Brain microvascular endothelial cell (primary cell): ENCODE results near the gene ZFPM1.

Experiments used
- DNase-seq: peaks from one replicate; pipeline ENCODE4 v3.0.0-alpha.2; 2020
- H3K27ac ChIP-seq: fragments of 250-450 bp; sonication (Bioruptor Pico); 2 replicates; pipeline ENCODE4 v1.5.1; 2020; ENCODE audit warnings: mild to moderate bottlenecking, moderate library complexity
- H3K27me3 ChIP-seq: fragments of 250-450 bp; sonication (Bioruptor Pico); replicated peaks from 2 replicates; pipeline ENCODE4 v1.5.1; 2020; ENCODE audit warnings: mild to moderate bottlenecking
- H3K36me3 ChIP-seq: fragments of 250-450 bp; sonication (Bioruptor Pico); replicated peaks from 2 replicates; pipeline ENCODE4 v1.5.1; 2020; ENCODE audit warnings: mild to moderate bottlenecking
- H3K4me3 ChIP-seq: 2 replicates; pipeline ENCODE4 v1.5.1; 2011; ENCODE audit warnings: low read depth, mild to moderate bottlenecking, control low read depth, low read length, moderate library complexity
- in situ Hi-C: cut with HindIII; loops from 2 replicates; pipeline ENCODE4 v1.10.0; 2017; ENCODE audit warnings: low sequenced_read_pairs, low pct_ligation_motif_present
- TF ChIP-seq, protein P1 (sequence below): IDR thresholded peaks from 2 replicates; pipeline ENCODE4 v1.5.1; 2011; ENCODE audit warnings: low read depth, mild to moderate bottlenecking, moderate library complexity, low read length, control low read depth, inconsistent platforms; ENCODE audit errors: missing control alignments

Gene ZFPM1

DNA sequence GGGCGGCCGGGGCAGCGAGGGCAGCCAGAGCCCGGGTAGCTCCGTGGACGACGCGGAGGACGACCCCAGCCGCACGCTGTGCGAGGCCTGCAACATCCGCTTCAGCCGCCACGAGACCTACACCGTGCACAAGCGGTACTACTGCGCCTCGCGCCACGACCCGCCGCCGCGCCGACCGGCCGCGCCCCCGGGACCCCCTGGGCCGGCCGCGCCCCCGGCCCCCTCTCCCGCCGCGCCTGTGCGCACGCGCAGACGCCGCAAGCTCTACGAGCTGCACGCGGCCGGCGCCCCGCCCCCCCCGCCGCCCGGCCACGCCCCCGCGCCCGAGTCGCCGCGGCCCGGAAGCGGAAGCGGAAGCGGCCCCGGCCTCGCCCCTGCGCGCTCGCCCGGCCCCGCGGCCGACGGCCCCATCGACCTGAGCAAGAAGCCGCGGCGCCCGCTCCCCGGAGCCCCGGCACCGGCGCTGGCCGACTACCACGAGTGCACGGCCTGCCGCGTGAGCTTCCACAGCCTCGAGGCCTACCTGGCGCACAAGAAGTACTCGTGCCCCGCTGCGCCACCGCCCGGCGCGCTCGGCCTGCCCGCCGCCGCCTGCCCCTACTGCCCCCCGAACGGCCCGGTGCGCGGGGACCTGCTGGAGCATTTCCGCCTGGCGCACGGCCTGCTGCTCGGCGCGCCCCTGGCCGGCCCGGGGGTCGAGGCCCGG is 81.0 kb downstream of the ZFPM1 start:
- peak overlapping the region; percentile 54 for H3K4me3 ChIP-seq
- peaks cover under 1% of the 10 kb centered on the region for H3K27me3 ChIP-seq
- in situ Hi-C loops = loop anchor here (25.0 kb wide), 1 partner anchor 97 kb away; no protein-coding TSS in a partner anchor
- peak overlapping the region; percentile 29 for H3K27ac ChIP-seq
- TF ChIP-seq, protein P1, sequence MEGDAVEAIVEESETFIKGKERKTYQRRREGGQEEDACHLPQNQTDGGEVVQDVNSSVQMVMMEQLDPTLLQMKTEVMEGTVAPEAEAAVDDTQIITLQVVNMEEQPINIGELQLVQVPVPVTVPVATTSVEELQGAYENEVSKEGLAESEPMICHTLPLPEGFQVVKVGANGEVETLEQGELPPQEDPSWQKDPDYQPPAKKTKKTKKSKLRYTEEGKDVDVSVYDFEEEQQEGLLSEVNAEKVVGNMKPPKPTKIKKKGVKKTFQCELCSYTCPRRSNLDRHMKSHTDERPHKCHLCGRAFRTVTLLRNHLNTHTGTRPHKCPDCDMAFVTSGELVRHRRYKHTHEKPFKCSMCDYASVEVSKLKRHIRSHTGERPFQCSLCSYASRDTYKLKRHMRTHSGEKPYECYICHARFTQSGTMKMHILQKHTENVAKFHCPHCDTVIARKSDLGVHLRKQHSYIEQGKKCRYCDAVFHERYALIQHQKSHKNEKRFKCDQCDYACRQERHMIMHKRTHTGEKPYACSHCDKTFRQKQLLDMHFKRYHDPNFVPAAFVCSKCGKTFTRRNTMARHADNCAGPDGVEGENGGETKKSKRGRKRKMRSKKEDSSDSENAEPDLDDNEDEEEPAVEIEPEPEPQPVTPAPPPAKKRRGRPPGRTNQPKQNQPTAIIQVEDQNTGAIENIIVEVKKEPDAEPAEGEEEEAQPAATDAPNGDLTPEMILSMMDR = no peak
- no peaks in the 10 kb centered on the region for H3K36me3 ChIP-seq
- peak; percentile 29 for DNase-seq

DNA sequence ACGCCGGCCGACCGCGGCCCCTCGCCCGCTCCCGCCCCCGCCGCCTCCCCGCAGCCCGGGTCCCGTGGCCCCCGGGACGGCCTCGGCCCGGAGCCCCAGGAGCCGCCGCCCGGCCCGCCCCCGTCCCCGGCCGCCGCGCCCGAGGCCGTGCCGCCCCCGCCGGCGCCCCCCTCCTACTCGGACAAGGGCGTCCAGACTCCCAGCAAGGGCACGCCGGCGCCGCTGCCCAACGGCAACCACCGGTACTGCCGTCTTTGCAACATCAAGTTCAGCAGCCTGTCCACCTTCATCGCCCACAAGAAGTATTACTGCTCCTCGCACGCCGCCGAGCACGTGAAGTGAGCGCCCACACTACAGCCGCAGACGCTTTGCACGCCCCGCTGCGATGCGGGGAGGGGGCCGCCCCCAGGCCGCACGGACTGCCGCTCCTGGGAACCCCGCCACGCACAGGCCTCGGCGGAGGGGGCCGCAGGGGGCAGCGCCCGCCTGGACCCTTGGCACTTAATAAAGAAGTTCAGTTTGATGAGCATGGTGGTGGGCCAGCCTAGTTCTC is 81.6 kb downstream of the ZFPM1 start:
- in situ Hi-C loops = loop anchor here (25.0 kb wide), 1 partner anchor 97 kb away; no protein-coding TSS in a partner anchor
- TF ChIP-seq, protein P1 = peak; percentile 19
- H3K27me3 ChIP-seq = peaks cover 7% of the 10 kb centered on the region

DNA sequence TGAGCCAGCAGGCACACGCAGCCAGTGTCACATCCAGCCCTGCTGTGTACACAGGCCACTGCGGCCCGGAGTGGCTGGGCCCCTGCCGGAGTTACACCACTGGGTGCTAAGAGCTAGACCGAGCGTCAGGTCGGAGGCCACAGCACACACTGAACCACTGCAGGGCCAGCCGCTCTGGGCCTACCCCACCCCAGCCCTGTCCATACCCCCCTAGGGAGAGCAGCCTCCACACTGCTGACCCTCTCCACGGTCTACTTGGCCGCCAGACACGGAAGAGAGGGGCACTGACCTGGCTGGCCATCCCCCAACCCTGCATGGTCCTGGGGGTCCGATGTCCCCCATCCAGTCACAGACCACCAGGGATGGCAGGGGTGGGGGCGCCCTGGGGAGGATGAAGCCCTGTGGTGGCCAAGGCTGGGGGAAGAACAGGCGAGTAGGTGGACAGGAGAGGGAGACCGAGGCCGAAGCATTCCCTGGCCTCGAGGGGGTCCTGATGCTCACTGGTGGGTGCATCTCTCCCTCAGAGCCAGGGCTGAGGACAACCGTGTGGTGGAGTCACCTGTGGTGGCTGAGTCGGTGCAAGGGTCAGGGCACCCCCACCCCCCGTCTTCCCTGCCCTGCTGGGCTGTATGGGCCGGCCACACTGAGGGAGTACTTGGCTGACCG is 82.2 kb downstream of the ZFPM1 start:
- H3K27ac ChIP-seq = no peak overlapping the region

More for the DNA sequence above, 81.6 kb downstream of the ZFPM1 start:
- Histone ChIP-seq H3K36me3 (no peaks in the 10 kb centered on the region), H3K4me3 (peak overlapping the region; percentile 43), H3K27ac (no peak overlapping the region)
- DNase-seq = peak; percentile 13

DNA sequence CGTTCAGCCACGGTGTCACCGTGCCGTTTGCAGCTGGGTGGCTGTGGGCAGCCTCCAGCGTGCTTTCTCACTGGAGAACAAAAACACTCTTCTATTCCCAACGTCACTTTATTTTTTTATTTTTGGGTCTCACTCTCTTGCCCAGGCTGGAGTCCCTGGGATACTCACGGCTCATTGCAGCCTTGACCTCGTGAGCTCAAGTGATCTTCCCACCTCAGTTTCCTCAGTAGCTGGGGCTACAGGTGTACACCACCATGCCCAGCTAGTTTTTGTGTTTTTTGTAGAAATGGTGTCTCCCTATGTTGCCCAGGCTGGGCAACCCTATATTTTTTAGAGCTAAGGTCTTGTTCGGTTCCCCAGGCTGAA is 82.8 kb downstream of the ZFPM1 start:
- no peak overlapping the region for H3K27ac ChIP-seq
- H3K36me3 ChIP-seq = no peaks in the 10 kb centered on the region
- no peak for DNase-seq
- H3K27me3 ChIP-seq = peaks cover 18% of the 10 kb centered on the region
- H3K4me3 ChIP-seq = no peak overlapping the region
- TF ChIP-seq, protein P1 = no peak
- in situ Hi-C loops = loop anchor here (25.0 kb wide), 1 partner anchor 99 kb away; no protein-coding TSS in a partner anchor

More for the DNA sequence above, 82.2 kb downstream of the ZFPM1 start:
- TF ChIP-seq, protein P1 = no peak
- Histone ChIP-seq H3K27me3 (peaks cover 13% of the 10 kb centered on the region), H3K36me3 (no peaks in the 10 kb centered on the region), H3K4me3 (peak overlapping the region; percentile 43)
- in situ Hi-C loops = loop anchor here (25.0 kb wide), 1 partner anchor 98 kb away; no protein-coding TSS in a partner anchor
- DNase-seq = no peak

DNA sequence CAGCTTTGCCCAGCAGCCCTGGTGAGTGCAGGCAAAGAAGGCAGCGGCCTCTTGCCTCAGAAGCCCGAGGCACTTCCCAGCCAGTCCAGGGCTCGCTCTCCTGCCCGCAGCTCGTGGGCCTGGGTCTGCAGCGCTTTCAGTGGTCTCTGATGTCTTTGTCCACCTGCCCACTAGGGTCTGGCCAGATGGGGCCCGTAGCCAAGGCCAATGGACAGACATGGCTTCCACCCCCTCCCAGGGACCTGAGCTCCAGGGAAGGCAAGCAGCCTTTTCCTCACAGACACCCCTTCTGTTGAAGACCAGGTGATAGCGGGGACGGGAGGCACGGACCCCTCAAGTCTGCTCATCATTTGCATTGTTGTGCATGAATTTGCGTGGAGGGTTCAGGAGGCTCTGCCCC is 83.4 kb downstream of the ZFPM1 start:
- Histone ChIP-seq H3K27ac (no peak overlapping the region), H3K36me3 (no peaks in the 10 kb centered on the region), H3K4me3 (no peak overlapping the region), H3K27me3 (peaks cover 19% of the 10 kb centered on the region)
- no peak for DNase-seq
- TF ChIP-seq, protein P1 = no peak
- in situ Hi-C loops = loop anchor here (25.0 kb wide), 1 partner anchor 99 kb away; no protein-coding TSS in a partner anchor
